IPS-15b (cell line): ENCODE results near the gene ARHGEF19.
"Not testable (repeated sequence)": the region's sequence is repeated elsewhere in the genome, so short reads cannot be mapped to it uniquely, and the experiment has no call there.

Experiments used
- H3K27me3 ChIP-seq: one replicate; pipeline ENCODE4 v1.6.1; 2013; ENCODE audit warnings: low read length; ENCODE audit not compliant: control insufficient read depth, insufficient read depth
- H3K36me3 ChIP-seq: one replicate; pipeline ENCODE4 v1.6.1; 2013; ENCODE audit warnings: low read length; ENCODE audit not compliant: control insufficient read depth, insufficient read depth
- H3K4me1 ChIP-seq: one replicate; pipeline ENCODE4 v1.6.1; 2013; ENCODE audit warnings: mild to moderate bottlenecking, low read length; ENCODE audit not compliant: control insufficient read depth, insufficient read depth
- H3K4me3 ChIP-seq: one replicate; pipeline ENCODE4 v1.5.1; 2013; ENCODE audit warnings: low read depth, low read length
- H3K9ac ChIP-seq: one replicate; pipeline ENCODE4 v1.6.1; 2013; ENCODE audit warnings: low read depth, mild to moderate bottlenecking, low read length
- H3K9me3 ChIP-seq: one replicate; pipeline ENCODE4 v1.6.1; 2013; ENCODE audit warnings: mild to moderate bottlenecking, low read length; ENCODE audit not compliant: control insufficient read depth, insufficient read depth

Gene ARHGEF19

DNA sequence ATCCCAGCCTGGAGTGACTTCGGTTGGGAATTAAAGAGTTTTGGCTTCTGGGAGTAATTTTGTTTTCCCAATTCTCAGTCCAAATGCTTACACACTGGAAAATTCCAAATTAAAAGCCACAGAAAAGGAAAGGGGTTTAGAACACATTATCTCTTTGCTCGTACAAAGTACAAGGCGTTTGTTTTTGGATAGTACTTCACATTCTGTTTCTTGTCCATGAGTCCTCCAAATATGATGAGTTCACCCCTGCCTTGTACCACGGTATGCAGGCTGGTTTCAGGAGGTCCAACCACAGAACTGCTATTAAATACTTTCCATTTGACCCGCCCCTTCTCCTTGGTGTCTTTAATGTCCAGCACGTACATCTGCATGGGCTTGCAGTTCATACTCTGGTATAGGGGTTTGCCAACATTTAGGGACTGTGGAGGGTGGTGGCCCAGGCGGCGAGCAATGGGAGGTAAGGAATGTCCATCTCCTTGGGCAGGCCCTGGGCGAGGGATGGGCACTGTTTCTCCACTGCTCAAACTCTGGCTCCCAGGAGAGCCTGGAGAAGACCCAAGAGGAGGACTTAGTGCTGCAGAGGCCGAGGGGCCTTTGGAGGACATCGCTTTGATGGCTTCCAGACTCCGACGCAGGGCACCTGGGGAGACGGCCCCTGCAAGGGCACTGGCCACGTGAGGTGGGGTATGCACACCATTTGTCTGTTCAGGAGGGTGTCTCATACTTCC, 38.2 kb upstream of the ARHGEF19 start:
- Histone ChIP-seq H3K4me3 (no peak overlapping the region), H3K9me3 (no peaks in the 10 kb centered on the region), H3K36me3 (peaks cover 14% of the 10 kb centered on the region), H3K27me3 (no peaks in the 10 kb centered on the region), H3K9ac (no peak overlapping the region), H3K4me1 (no peaks in the 10 kb centered on the region)

DNA sequence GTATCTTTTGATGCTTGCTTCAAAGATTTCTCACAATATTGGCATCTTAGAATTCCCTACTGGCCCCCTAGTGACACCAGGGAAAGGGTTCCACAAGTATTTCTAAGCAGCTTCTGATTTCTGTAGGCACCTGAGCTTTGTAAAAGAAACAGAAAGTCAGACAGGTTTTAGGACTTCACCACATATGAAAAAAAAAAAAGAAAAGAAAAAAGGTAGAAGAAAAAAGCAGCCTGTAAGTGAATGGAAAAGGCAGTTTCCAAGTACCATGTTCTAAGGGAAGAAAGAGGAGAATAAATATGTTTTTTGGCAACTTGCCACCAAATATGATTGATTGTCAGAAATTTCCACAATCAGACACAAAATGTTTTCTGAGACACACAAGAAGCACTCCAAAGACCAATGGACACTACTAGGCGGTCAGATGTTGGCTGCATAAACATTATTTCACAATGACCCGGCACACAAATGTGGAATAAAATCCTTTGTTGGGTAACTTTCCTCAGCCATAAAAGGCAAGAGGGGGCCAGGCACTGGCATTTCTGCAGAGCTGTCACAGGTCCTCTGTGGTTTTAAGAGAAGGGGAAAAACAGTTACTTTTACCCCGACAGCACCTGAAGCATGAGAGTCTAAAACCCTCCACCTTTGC, 37.3 kb upstream of the ARHGEF19 start:
- H3K4me3 ChIP-seq = no peak overlapping the region
- H3K9me3 ChIP-seq = no peaks in the 10 kb centered on the region
- H3K36me3 ChIP-seq = peaks cover 14% of the 10 kb centered on the region
- no peak overlapping the region for H3K9ac ChIP-seq
- H3K27me3 ChIP-seq = no peaks in the 10 kb centered on the region
- no peaks in the 10 kb centered on the region for H3K4me1 ChIP-seq

DNA sequence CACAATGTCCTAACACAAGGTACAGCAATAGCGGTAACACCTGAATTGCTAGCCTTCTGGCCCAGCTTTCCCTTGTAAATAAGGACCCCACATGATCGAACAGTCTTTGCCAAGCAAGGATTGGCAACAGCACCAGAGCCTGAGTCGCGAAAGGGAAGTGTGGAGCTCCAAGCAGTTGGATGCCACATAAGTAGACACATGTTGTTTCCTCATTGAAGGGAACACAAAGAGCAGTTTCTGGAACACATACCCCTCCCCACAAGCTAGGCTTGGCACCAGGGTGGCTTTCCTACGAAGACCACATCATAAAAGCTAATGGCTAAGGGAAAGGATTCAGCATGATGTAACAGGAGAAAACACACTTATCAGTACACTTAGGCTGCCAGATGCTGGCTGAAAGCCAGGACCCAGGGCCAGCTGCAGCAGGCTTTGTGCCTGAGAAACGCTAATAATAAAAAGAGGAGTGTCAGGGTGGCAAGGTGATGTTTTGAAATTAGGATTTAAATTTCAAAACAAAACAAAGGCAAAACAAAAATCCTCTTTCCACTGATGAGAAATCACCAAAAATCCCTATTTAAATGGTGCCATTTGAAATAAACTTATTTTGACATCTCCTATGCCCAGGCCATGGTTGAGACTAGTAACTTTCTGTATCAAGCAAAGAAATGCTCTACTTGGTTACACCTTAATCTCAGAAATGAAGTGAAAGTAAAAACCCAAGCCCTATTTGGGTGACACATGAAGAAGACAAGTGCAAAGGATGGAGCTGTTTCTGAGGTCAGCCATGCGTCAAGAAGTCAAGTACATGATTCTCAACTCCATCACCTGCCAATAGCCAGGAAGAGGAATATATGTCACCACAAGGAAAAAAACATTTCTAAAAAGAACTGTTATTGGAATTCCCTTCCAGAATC, 36.4 kb upstream of the ARHGEF19 start:
- peaks cover 14% of the 10 kb centered on the region for H3K36me3 ChIP-seq
- no peaks in the 10 kb centered on the region for H3K27me3 ChIP-seq
- no peaks in the 10 kb centered on the region for H3K9me3 ChIP-seq
- H3K4me3 ChIP-seq = no peak overlapping the region
- no peak overlapping the region for H3K9ac ChIP-seq
- no peaks in the 10 kb centered on the region for H3K4me1 ChIP-seq

DNA sequence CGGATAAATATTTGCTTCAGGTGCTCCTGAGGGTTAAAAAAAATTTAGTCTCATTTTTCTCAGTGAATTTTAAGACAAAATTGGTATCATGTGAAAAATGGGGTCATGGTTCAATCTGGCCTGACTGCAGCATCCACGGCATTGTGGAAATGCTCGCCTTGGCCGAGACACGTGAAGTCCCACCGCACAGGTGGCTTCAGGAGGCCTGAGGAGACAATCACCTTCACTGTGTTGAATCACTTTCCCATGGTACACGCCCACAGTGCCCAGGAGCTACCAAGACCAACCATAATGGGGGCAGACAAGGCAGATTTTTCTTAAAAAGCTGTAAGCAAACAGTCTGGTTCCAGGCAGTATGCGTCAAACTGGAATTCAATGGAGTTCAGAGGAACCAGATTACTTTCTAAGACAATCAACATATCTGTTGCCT, 35.6 kb upstream of the ARHGEF19 start:
- H3K4me1 ChIP-seq = no peaks in the 10 kb centered on the region
- H3K9me3 ChIP-seq = no peaks in the 10 kb centered on the region
- H3K27me3 ChIP-seq = no peaks in the 10 kb centered on the region
- no peak overlapping the region for H3K4me3 ChIP-seq
- H3K9ac ChIP-seq = no peak overlapping the region
- H3K36me3 ChIP-seq = peaks cover 14% of the 10 kb centered on the region

DNA sequence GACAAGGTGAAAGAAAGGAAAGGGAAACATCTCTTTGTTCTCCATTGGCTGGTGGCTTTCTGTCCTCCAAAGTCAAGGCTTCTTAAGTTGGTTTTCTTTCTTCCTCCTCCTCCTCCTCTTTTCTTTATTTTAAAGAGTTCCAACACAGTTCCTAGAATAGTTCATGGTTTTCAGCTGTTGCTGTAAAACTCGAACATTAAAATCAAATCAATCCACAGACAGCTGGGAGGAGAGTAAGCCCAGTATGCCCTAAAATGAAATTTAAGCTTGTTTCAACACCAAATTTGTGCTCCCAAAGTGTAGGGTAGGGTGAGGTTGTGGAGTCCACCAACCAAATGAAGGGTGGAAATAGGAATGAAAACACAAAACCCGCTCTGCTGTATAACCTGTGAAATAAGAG, 35.0 kb upstream of the ARHGEF19 start:
- no peak overlapping the region for H3K9ac ChIP-seq
- no peaks in the 10 kb centered on the region for H3K4me1 ChIP-seq
- H3K27me3 ChIP-seq = no peaks in the 10 kb centered on the region
- no peak overlapping the region for H3K4me3 ChIP-seq
- no peaks in the 10 kb centered on the region for H3K9me3 ChIP-seq
- H3K36me3 ChIP-seq = peaks cover 12% of the 10 kb centered on the region

DNA sequence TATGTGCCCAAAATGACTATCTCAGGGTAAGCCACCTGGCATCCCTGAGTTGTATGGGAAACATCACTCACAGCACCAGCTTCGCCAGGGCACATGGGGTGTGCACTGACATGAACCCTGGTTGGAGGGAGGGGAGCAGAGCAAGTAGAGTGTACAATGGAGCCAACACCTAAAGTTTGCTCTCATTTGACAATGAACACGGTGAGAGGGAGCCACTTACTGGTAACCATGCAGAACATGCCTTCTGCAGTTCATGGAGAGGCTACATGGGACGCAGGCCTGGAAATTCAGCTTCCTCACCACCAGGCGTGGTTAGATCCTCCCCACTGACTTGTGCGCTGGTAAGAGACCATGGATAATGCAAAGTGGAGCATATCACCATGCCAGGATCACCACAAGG, 34.5 kb upstream of the ARHGEF19 start:
- Histone ChIP-seq H3K27me3 (no peaks in the 10 kb centered on the region), H3K4me1 (no peaks in the 10 kb centered on the region), H3K4me3 (no peak overlapping the region), H3K36me3 (peaks cover 9% of the 10 kb centered on the region), H3K9ac (no peak overlapping the region), H3K9me3 (no peaks in the 10 kb centered on the region)

DNA sequence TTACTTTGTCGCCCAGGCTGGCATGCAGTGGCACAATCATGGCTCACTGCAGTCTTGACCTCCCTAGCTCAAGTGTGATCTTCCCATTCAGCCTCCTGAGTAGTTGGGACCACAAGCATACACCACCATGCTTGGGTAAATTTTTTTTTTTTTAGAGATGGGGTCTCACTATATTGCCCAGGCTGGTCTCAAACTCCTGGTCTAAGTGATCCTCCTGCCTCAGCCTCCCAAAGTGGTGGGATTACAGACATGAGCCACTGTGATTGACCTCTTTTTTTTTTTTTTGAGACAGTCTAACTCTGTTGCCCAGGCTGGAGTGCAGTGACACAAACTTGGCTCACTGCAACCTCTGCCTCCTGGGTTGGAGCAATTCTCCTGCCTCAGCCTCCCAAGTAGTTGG, 33.8 kb upstream of the ARHGEF19 start:
- H3K4me3 ChIP-seq, H3K9me3 ChIP-seq, H3K9ac ChIP-seq, H3K36me3 ChIP-seq, H3K4me1 ChIP-seq, H3K27me3 ChIP-seq: not testable (repeated sequence)

DNA sequence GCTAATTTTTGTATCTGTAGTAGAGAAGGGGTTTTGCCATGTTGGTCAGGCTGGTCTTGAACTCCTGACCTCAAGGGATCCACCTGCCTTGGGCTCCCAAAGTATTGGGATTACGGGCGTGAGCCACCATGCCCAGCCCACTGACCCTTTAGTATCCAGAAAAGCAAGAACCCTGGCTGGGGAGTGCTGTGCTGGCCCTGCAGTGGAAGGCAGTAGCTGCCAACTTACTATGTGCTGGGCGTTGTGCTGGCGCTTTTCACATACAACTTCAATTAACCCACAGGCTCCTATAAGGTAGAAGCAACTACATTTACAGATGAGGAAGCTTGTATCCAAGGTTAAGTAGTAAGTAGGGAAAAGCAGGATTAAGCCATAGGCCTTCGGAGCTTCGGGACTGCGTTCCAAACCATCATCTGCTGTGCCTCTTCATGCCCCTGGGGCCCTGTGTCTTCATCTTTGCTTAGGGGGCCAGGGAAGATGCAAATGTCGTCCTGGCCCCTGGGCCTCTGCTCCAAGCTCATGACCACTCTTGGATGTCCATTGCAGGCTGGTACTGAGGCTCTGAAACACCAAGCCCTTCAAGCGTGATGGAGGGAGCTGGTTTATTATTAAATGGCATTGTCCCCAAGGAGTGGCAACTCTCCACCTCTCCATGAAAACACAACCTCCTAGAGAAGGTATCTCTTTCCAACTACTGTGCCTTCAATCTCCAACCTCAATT, 33.2 kb upstream of the ARHGEF19 start:
- no peaks in the 10 kb centered on the region for H3K27me3 ChIP-seq
- peaks cover under 1% of the 10 kb centered on the region for H3K36me3 ChIP-seq
- no peaks in the 10 kb centered on the region for H3K4me1 ChIP-seq
- H3K9ac ChIP-seq = no peak overlapping the region
- no peaks in the 10 kb centered on the region for H3K9me3 ChIP-seq
- H3K4me3 ChIP-seq = no peak overlapping the region

DNA sequence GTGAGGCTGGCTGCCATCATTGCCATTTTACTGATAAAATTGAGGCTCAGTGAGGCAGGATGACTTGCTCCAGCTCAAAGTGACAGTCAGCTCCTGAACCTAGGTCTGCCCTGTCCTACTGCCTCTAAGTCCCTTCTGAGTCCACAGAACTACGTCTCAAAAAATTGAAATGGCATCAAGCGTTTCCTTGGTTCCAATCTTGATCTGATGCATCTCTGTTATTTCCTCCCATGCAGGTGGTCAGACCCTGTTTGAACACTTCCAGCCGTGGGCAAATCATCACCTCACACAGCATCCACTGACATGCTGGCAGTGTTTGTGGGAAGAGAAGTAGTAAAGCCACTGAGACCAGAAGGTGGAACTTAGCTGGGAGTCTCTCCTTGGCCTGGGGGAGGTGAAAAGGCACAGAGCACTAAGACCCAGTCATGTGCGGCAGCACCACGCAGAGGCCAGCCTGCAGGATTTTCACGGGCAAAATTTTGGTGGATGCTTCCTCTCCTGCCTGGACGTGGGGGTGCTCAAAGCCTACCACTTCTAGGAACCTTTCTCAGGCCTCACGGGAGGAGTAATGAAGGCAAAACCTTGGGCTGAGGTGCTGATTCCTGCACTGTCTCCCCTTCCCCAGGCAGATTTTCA, 32.3 kb upstream of the ARHGEF19 start:
- Histone ChIP-seq H3K9ac (no peak overlapping the region), H3K4me3 (no peak overlapping the region), H3K36me3 (no peaks in the 10 kb centered on the region)

DNA sequence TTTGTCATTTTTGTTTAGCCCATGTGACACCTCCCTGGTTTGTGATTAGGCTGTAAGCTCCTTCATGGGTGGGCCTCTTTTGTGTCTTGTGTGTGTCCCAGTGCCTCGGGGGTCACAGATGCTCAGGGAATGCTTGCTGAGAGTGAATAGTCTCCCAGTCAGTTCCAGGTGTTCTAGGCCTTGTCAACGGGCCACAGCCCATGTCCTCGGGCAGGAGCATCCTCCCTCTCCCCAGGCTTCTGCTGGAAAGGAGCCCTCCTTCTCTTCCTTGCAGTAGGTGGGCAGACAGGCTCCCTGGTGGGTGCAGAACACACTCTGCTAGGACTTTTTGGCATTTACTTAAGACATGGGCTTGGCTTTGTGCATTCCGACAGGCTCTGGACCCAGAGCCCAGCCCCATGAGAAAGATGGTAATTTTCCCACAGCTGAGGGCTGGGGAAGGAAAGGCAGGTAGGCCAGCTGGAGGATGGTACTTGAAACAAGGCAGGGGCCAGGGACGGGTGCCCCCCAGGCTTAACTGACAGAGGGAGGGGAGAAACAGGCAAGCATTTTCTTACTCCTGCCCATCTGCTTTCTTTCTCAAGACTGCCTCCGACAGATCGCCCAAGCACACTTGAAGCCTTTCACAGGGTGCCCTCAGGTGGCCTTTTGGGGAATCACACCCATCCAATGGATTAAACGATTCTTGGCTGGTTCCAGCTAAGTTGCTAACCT, 31.6 kb upstream of the ARHGEF19 start:
- H3K27me3 ChIP-seq = no peaks in the 10 kb centered on the region
- no peak overlapping the region for H3K9ac ChIP-seq
- no peaks in the 10 kb centered on the region for H3K9me3 ChIP-seq
- no peaks in the 10 kb centered on the region for H3K4me1 ChIP-seq
- H3K36me3 ChIP-seq = no peaks in the 10 kb centered on the region
- no peak overlapping the region for H3K4me3 ChIP-seq

More for the DNA sequence above, 32.3 kb upstream of the ARHGEF19 start:
- Histone ChIP-seq H3K4me1 (no peaks in the 10 kb centered on the region), H3K27me3 (no peaks in the 10 kb centered on the region), H3K9me3 (no peaks in the 10 kb centered on the region)
